ENCODE data around the gene MAMLD1. TPM values are rescaled to one million over a fixed set of nuclear protein-coding genes. Genes with fewer than 3 reads are reported as not detected.

MAMLD1 gene
- total and polyA plus RNA-seq, 4 donors: 0.59 to 1.1 (median 0.76) TPM

- WGBS: 94% methylated on average over 6 of the region's 6 CpGs
- Histone ChIP-seq H3K9ac (ENCODE audit: low read depth in 1 of 2, low read length in 2 of 2) (no peak overlapping the region), H3K36me3 (ENCODE audit: control insufficient read depth in 4 of 4, insufficient read depth in 3 of 4, low read depth in 1 of 4, low read length in 3 of 4) (peaks cover 0 to 3% (median 0%) of the 10 kb centered on the region in 4 donors), H3K27ac (ENCODE audit: low read depth in 1 of 2, low read length in 2 of 2) (no peak overlapping the region), H3K4me3 (ENCODE audit: low read depth in 1 of 3, low read length in 3 of 3) (no peak overlapping the region), H3K9me3 (ENCODE audit: control insufficient read depth in 4 of 4, low read length in 3 of 4) (no peaks in the 10 kb centered on the region), H3K27me3 (ENCODE audit: control insufficient read depth in 4 of 4, insufficient read depth in 4 of 4, low read length in 3 of 4) (peaks cover 0 to 2% (median 0%) of the 10 kb centered on the region in 4 donors), H3K4me1 (ENCODE audit: control insufficient read depth in 4 of 4, insufficient read depth in 4 of 4, low read length in 3 of 4) (no peaks in the 10 kb centered on the region)
- DNase-seq (ENCODE audit: low spot score): no peak
- TF ChIP-seq FOXA2 (IDR thresholded peaks at IDR 0.05): no peak
- TF ChIP-seq GABPA (IDR thresholded peaks at IDR 0.05 in 1 of 2, conservative IDR thresholded peaks at IDR 0.05 in 1 of 2): no peak
- TF ChIP-seq HNF4G (IDR thresholded peaks at IDR 0.05): no peak
- TF ChIP-seq TAF1 (conservative IDR thresholded peaks at IDR 0.05): no peak
- no peak for TF ChIP-seq MAX (IDR thresholded peaks at IDR 0.05)
- no peak for TF ChIP-seq FOXA1 (IDR thresholded peaks at IDR 0.05)
- TF ChIP-seq YY1 (IDR thresholded peaks at IDR 0.05): no peak
- no peak for TF ChIP-seq ZBTB33 (IDR thresholded peaks at IDR 0.05)
- no peak for TF ChIP-seq JUND (IDR thresholded peaks at IDR 0.05)
- no peak for TF ChIP-seq NR2F2 (IDR thresholded peaks at IDR 0.05)
- TF ChIP-seq EGR1 (IDR thresholded peaks at IDR 0.05; ENCODE audit: low read depth in 2 of 2): no peak
- no peak for TF ChIP-seq ATF3 (IDR thresholded peaks at IDR 0.05)
Observed at GRCh38 chrX:150476164-150476699, 113.1 kb downstream of the MAMLD1 start.

GRCh38 chrX:150477371-150477770 lies 114.3 kb downstream of the MAMLD1 start:
- no peak for TF ChIP-seq NR2F2 (IDR thresholded peaks at IDR 0.05)
- no peak for TF ChIP-seq RXRA (IDR thresholded peaks at IDR 0.05)
- no peak for TF ChIP-seq JUND (IDR thresholded peaks at IDR 0.05)
- TF ChIP-seq YY1 (IDR thresholded peaks at IDR 0.05): no peak
- TF ChIP-seq TAF1 (conservative IDR thresholded peaks at IDR 0.05): no peak
- TF ChIP-seq FOXA2 (IDR thresholded peaks at IDR 0.05): no peak
- TF ChIP-seq RAD21 (IDR thresholded peaks at IDR 0.05): no peak
- TF ChIP-seq, protein P1, sequence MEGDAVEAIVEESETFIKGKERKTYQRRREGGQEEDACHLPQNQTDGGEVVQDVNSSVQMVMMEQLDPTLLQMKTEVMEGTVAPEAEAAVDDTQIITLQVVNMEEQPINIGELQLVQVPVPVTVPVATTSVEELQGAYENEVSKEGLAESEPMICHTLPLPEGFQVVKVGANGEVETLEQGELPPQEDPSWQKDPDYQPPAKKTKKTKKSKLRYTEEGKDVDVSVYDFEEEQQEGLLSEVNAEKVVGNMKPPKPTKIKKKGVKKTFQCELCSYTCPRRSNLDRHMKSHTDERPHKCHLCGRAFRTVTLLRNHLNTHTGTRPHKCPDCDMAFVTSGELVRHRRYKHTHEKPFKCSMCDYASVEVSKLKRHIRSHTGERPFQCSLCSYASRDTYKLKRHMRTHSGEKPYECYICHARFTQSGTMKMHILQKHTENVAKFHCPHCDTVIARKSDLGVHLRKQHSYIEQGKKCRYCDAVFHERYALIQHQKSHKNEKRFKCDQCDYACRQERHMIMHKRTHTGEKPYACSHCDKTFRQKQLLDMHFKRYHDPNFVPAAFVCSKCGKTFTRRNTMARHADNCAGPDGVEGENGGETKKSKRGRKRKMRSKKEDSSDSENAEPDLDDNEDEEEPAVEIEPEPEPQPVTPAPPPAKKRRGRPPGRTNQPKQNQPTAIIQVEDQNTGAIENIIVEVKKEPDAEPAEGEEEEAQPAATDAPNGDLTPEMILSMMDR (IDR thresholded peaks at IDR 0.05; ENCODE audit: low read depth, low read length, missing input control): no peak
- no peak for TF ChIP-seq ZBTB33 (IDR thresholded peaks at IDR 0.05)
- no peak for TF ChIP-seq SP1 (IDR thresholded peaks at IDR 0.05)
- no peak for TF ChIP-seq ATF3 (IDR thresholded peaks at IDR 0.05)
- no peak for TF ChIP-seq HNF4A (conservative IDR thresholded peaks at IDR 0.05)
- TF ChIP-seq, protein P2, sequence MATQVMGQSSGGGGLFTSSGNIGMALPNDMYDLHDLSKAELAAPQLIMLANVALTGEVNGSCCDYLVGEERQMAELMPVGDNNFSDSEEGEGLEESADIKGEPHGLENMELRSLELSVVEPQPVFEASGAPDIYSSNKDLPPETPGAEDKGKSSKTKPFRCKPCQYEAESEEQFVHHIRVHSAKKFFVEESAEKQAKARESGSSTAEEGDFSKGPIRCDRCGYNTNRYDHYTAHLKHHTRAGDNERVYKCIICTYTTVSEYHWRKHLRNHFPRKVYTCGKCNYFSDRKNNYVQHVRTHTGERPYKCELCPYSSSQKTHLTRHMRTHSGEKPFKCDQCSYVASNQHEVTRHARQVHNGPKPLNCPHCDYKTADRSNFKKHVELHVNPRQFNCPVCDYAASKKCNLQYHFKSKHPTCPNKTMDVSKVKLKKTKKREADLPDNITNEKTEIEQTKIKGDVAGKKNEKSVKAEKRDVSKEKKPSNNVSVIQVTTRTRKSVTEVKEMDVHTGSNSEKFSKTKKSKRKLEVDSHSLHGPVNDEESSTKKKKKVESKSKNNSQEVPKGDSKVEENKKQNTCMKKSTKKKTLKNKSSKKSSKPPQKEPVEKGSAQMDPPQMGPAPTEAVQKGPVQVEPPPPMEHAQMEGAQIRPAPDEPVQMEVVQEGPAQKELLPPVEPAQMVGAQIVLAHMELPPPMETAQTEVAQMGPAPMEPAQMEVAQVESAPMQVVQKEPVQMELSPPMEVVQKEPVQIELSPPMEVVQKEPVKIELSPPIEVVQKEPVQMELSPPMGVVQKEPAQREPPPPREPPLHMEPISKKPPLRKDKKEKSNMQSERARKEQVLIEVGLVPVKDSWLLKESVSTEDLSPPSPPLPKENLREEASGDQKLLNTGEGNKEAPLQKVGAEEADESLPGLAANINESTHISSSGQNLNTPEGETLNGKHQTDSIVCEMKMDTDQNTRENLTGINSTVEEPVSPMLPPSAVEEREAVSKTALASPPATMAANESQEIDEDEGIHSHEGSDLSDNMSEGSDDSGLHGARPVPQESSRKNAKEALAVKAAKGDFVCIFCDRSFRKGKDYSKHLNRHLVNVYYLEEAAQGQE (IDR thresholded peaks at IDR 0.05): no peak
- TF ChIP-seq MAX (IDR thresholded peaks at IDR 0.05): no peak
- TF ChIP-seq HNF4G (IDR thresholded peaks at IDR 0.05): no peak
- TF ChIP-seq GABPA (IDR thresholded peaks at IDR 0.05 in 1 of 2, conservative IDR thresholded peaks at IDR 0.05 in 1 of 2): no peak
- TF ChIP-seq FOXA1 (IDR thresholded peaks at IDR 0.05): no peak
- no peak for TF ChIP-seq EGR1 (IDR thresholded peaks at IDR 0.05; ENCODE audit: low read depth in 2 of 2)
- Histone ChIP-seq H3K27me3 (ENCODE audit: control insufficient read depth in 4 of 4, insufficient read depth in 4 of 4, low read length in 3 of 4) (peaks cover 0 to 2% (median 0%) of the 10 kb centered on the region in 4 donors), H3K4me1 (ENCODE audit: control insufficient read depth in 4 of 4, insufficient read depth in 4 of 4, low read length in 3 of 4) (no peaks in the 10 kb centered on the region), H3K27ac (ENCODE audit: low read depth in 1 of 2, low read length in 2 of 2) (no peak overlapping the region), H3K9me3 (ENCODE audit: control insufficient read depth in 4 of 4, low read length in 3 of 4) (no peaks in the 10 kb centered on the region), H3K36me3 (ENCODE audit: control insufficient read depth in 4 of 4, insufficient read depth in 3 of 4, low read depth in 1 of 4, low read length in 3 of 4) (peaks cover 0 to 3% (median 0%) of the 10 kb centered on the region in 4 donors), H3K4me3 (ENCODE audit: low read depth in 1 of 3, low read length in 3 of 3) (no peak overlapping the region), H3K9ac (ENCODE audit: low read depth in 1 of 2, low read length in 2 of 2) (no peak overlapping the region)
- WGBS: 82% methylated on average over 10 of the region's 10 CpGs
- DNase-seq (ENCODE audit: low spot score): no peak
